GM18868 (cell line): Measurements from ENCODE around the gene DCST2.
A peak's percentile ranks its signal among the peaks of the same experiment; 100 is the strongest.

Experiments
- ATAC-seq: cut with Tn5 transposase; IDR thresholded peaks from one replicate; pipeline ENCODE4 v1.9.1; 2021; ENCODE audit warnings: mild to moderate bottlenecking, moderate library complexity; ENCODE audit not compliant: unreplicated experiment

The DCST2 gene

DNA sequence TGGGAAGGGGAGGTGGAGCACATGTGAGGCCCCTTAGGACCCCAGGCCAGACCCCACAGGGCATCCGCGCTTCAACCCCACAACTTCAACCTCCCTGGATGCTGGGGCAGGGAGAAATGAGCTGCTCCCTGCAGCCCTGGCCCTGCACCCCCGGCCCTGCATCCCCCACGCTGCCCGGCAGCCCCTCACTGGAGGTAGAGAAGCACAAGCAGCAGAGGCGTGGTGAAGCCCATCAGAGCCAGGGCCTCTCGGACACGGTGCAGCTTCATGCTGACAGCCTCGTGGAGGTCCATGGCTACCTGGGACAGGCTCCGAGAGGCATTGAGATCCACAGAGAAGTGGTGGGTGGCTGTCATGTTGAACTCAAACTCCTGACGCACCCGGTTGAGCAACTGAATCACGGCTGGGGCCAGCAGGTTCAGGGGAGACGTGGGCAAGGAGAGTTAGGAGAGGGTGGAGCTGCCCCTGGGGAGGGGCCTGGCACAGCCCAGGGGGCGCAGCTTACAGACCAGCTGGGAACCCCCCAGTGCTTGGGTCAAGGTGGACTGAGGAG is 3.3 kb downstream of the DCST2 start:
- ATAC-seq = no peak

DNA sequence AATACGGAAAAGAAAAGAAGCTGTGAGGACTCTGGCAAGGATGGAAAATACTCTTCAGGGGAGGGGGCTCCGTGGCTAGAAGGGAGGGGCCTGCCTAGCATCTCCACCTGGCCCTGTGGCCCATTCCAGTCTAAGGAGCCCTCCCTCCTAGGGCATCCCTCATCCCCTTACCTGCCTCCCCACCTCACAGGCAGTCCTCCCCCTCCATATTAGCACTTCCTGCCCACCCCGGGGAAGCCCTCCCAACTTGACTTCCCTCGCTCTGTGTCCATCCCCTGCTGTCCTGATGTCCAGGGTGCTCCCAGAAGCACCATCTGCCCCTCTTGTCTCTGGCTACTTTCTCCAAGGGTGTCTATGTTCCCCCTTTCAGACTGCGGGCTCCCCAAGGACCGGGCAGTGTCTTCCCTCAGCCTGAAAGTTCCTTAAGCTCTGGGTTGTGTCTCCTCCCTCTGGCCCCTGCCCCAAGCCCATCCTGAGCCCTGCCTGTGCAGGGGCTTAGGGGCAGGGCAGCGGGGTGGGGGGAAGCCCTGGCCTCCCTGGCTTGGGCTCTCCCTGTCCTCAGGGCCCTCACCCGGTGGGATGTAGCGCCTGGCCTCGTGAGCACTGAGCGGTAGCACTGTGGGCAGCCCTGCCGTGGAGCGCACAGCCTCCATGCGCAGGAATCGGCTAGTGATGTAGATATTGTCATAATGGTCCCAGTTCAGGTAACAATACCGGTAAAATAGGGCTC is 3.9 kb downstream of the DCST2 start:
- ATAC-seq = no peak

DNA sequence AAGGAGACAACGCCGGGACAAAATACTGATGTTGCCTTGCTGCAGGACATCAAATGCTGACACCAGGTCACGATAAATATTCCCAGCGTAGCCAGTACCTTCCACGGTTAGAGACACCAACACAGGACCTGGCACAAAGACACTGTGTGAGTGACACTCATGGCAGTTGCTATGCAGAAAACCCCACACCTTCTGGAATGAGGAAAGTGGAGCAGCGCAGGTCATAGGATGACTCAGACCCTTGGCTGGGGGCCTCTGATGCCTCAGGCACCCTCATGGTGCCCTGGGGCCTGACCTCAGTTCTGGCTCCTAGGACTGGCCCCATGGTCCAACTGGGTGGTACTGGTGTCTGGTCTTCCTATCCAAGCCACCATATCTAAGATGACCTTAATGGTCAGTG is 7.0 kb downstream of the DCST2 start:
- no peak for ATAC-seq

DNA sequence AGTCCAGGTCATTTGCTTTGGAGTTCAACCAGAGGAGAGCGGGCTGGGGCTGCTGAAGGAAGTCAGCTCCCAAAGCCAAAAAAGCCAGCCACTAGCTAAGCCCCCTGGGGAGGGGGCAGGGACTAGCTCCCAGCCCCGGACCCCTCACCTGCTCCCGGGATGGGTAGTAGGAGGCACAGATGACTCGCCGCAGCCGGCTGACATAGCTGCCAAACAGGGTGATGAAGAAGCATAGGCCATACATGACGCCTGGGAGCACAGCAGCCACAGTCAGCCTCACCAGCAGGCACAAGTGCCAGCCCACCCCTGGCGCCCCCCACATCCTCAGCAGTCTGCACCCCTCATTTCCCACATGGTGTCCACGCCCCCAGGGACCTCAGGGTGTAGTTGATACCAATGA is 7.4 kb downstream of the DCST2 start:
- ATAC-seq = no peak

DNA sequence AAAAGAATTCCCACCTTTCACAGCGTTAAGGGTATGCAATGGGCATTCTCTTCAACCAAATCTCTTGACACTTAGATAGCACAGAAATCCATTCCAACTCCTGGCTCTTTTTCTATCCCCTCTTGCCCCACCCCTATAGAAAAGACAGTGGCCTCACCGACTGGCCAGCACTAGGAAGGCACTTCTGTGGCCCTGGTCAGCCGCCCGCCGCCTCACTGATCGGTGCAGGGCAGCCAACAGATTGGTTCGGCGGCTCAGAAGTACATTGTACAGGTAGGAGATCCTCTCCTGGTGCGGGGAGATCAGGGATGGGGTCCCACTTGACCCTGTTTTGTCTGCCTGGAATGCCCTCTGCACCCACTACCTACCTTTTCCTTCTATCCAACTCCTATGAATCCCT is 9.3 kb downstream of the DCST2 start:
- no peak for ATAC-seq

DNA sequence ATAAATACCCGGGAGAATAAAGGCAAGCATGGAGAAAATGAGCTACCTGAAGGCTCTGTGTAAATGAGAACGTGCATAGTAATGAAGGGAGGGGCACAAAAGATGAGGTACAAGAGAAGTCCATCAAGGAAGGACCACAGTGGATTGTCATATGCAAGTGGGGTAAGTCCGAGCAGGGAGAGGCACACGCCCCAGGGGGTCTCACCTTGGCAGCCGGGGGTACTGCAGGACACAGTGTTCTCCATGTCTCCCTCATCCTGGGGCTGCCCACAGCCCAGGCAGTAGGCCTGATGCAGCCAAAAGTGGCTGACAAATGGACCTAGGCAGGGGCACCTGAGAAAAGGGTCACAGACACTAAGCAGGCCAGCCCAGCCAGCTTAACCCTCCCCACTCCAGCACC is 10.0 kb downstream of the DCST2 start:
- no peak for ATAC-seq

DNA sequence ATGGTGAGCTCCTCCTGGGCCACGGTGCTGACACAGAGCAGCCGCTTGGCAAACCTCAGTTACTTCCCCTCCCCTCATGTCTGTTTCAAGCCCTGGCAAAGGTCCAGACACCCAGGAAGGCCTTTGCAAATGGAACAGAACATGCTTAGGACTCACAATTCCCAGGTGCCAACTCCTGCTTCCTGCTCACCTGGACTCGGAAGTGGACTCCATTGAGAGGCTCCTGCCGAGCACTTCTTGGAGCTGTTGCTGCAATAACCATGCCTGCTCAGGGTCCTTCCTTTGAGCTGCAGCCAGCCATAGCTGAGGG is 10.7 kb downstream of the DCST2 start:
- ATAC-seq = no peak

DNA sequence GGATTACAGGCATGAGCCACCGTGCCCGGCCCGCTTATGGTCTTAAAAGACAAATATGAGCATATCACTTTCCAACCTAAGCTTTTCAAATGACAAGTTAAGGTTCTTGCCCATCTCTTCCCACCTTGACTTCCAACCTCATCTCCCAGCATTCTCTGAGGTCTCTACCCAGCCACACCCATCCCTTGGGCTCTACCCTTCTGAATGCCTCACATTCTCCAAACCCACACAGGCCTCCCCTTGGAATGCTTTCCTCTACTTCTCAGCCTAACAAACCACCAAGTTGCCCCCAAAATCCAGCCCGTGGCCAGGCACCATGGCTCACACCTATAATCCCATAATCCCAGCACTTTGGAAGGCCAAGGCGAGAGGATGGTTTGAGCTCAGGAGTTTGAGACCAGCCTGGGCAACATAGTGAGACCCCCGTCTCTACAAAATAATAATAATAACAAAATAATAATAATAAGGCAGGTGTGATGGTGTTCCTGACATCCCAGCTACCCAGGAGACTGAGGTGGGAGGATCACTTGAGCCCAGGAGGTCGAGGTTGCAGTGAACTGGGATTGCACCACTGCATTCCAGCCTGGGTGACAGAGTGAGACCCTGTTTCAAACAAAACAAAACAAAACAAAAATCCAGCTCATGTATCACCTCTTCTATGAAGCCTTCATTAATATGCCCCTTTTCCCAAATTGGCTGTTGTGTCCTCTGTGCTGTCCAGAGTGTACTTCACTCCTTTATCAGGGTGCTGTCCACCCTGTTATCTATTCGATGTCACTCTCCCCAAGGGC is 11.2 kb downstream of the DCST2 start:
- ATAC-seq = no peak

DNA sequence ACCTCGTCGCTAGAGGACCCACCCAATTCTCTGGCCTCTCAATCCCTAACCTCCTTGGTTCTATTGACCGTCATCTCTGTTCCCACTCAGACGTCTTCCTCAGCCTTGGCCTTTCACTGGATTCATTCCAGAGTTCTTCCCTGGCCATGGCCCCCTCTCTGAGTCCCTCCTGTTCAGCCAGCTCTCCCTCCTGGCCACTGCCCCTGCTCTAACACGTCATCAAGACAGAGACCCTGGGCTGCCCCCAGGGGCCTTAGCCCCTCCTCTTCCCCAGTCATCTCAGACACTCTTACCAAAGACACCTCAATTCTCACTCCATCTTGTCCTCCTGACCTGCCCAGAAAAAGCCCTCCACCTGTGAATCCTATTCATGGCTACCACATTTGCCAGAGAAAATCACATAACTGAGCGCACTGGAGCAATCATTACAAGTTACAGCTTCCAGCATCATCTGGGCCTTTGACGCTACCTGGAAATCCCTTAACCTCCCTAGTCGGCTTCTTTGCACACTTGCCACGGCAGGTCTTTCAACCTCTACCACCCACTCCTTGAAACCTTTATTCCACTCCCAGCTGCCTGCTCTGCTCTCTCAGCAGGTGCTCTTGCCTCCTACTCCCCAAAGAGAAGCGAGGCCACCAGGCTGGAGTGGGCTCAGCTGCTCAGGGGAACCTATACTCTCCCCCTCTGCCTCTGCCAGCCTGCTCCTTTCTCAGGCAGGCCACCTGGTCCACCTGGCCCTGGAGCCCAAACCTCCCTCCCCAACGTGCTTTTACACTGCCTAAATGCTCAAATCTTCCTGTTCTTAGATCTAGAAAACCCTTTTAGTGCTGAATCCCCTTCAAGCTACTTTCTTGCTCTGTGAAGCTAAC is 14.0 kb downstream of the DCST2 start:
- no peak for ATAC-seq

DNA sequence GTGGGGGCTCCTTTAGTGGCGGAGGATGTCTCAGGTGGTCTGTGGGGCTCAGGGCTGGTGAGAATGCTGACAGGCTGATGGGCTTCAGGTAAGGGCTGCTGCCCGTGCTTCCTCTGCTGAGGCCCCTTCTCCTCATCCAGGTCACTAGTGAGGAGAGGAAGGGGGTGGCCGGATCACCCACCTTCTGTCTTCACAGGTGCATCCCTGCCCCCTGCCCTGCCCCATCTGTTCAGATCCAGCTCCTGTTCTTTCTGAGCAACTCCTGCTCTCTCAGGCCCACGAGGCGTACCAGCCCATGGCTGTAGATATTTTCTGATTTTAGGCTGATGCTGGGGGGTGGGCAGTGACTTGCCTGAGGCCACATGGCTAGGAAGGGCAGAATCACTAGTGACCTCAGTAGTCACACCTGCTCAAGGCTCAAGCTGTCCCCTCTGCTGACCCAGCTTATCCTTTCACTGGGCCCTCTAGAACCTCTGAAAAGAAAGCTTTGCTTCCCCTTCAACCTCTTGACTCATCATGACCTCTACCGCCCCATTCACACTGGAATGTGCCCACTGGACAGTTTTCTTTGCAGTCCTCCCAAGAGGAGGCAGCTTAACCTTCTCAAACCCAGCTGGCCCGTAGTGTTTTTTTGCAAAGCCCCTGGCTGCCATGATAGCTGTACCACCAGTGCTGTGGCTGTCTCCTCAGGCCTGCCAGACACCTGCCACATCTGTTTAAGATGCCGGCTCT is 14.8 kb downstream of the DCST2 start:
- ATAC-seq = no peak

DNA sequence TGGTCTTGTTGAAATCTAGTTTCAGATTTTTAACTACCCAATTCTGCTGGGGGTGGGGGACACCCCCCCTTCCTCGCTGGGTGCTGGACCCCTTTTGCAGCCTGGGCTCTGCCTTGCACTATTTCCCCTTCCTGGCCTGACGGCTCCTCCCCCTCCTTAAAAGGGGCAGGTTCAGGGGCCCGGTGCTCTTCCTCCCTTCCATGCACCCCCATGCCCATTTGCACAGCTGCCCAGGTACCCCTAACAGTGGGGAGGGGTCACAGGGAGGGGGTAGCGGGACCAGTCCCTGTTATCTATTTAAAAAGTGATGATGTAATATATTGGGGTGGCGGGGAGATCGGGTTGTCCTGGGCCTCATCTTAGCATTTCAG is 15.7 kb downstream of the DCST2 start:
- peak; percentile 8 for ATAC-seq

DNA sequence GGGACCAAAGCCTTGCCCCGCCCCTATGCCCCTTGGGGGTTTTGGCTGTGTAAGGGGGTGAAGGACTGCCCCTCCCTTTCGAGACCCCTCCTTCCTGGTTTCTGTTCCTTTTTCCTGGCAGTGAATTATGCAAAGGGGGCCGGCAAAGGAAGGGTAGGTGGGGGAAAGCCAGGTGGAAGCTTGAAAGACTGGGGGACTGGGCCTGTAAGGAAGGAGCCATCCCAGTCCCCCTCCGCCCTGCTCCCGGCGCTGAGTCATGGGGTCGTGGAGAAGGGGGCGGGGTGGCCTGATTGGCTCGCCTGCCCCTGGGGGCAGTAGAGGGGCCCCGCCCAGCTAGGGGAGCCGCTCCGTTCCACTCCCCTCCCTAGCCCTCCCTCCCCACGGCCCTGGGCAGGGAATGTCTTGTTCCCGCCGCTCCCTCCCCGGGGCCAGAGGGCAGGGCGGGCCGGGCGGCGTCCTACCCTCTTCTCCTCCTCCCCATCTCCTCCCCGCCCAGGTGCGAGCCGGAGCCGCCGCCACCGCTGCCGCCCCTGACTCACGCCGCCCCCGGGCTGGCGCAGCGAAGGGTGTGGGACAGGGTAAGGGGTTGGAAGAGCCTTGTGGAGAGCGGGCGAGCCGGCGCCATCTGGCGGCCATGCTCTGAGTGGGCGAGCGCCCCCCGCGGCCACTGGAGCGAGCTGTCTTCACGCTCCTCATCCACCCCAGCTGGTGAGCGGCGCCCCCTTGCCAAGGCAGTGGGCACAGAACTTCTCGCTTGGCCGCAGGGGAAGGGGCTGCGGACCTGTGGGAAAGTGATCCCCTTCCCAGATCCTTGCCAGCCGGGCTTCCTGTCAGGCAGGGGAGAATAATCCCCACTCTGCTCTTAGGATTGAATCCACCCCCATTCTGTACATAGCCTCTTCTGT is 16.3 kb downstream of the DCST2 start:
- peak; percentile 80 for ATAC-seq

DNA sequence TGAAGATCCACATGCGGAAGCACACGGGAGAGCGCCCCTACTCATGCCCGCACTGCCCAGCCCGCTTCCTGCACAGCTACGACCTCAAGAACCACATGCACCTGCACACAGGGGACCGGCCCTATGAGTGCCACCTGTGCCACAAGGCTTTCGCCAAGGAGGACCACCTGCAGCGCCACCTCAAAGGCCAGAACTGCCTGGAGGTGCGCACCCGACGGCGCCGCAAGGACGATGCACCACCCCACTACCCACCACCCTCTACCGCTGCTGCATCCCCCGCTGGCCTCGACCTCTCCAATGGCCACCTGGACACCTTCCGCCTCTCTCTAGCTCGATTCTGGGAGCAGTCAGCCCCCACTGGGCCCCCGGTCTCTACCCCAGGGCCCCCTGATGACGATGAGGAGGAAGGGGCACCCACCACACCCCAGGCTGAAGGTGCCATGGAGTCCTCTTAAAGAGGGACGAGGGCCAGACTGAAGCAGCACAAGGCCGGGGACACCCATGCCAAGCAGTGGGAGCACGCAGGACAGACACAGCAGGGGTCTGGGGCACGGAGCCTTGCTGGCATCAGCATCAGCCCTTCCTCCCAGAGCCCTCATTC is 17.2 kb downstream of the DCST2 start:
- ATAC-seq = no peak

DNA sequence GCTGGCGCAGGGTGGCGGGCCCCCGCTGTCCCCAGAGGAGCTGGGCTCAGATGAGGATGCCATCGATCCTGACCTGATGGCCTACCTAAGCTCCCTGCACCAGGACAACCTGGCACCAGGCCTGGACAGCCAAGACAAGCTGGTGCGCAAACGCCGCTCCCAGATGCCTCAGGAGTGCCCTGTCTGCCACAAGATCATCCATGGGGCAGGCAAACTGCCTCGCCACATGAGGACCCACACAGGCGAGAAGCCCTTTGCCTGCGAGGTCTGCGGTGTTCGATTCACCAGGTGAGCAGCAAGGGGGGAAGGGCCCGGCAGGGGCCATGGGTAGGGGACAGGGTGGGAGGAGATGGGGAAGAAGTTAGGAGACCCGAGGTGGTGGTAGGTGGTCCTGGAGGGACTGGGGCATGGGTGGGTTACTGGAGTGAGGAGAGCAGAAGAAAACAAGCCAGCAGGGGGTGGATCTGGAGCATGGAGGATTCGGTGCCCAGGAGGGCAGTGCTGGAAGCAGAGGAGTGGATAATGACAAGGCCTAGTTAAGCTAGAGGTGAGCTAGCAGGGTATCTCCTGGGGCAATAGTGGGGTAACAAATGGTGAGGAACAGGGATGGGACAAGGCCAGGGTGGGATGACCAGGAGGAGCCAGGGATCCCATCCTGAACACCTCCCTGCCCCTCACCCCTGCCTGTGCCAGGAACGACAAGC is 17.9 kb downstream of the DCST2 start:
- ATAC-seq = no peak

DNA sequence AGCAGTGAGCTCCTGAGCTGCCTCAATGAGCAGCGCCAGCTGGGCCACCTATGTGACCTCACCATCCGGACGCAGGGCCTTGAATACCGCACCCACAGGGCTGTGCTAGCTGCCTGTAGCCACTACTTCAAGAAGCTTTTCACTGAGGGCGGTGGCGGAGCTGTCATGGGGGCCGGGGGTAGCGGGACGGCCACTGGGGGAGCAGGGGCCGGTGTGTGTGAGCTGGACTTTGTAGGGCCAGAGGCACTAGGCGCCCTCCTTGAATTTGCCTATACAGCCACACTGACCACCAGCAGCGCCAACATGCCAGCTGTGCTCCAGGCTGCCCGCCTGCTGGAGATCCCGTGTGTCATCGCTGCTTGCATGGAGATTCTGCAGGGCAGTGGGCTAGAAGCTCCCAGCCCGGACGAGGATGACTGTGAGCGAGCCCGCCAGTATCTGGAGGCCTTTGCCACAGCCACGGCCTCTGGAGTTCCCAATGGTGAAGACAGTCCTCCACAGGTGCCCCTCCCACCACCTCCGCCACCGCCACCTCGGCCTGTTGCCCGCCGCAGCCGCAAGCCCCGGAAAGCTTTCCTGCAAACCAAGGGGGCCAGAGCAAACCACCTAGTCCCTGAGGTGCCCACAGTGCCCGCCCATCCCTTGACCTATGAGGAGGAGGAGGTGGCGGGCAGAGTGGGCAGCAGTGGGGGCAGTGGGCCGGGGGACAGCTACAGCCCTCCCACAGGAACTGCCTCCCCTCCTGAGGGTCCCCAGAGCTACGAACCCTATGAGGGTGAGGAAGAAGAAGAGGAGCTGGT is 18.7 kb downstream of the DCST2 start:
- no peak for ATAC-seq

DNA sequence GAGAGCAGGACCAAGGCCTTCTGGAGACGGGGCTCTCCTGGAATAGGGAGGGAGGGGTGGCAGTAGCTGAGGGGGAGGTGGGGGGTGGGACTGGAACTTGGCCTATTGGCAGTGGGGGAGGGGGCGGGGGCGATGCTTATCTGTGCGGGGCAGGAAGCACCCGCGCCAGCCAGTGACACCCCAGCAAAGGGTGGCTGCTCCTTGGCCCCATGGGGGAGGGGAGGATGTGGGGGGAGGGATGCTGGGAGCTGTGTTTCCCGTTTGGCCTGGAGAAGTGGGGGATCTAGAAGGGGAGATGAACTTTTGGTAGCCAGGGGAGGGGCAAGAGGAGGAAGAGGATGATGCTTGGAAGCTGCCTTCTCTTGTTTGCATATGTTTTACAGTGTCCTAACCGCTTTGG is 19.9 kb downstream of the DCST2 start:
- ATAC-seq = no peak

DNA sequence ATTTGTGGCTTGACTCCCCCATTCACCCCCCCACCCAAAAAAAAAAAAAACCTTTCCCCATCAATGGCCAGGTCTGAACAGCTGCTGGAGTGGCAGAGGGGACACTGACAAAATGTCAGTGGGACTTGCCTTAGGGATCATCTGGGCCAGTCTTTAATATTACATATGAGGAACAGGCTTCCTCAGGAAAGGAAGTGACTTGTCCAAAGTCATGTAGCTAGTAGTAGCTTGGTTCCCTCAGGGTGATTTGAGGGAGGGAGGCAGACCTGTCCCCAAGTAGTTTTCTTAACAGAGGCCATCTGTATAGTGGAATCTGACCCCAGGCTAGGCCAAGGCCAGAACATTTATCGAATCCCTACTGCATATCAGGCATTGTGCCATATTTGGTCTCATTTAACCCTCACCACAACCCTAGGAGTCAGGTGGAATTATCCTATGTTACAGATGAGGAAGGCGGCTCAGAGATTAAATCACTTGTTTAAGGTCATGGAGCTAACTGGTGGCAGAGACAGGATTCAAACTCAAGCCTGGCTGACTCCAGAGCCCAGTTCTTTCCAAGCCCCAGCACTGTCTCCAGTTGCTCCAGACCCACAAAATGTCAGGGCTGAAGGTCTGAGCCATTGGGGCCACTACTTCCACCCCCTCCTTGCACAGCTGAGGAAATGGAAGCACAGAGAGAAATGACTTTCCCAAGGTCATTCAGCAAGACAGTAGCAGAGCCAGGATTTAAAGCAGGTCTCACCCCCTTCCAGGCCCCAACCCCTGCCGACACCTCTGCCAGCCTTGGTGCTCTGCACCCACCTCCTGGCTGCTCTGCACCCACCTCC is 20.6 kb downstream of the DCST2 start:
- ATAC-seq = no peak
